ENCODE results near the gene OR10H5. TPM values are rescaled to one million over a fixed set of nuclear protein-coding genes. Genes with fewer than 3 reads are reported as not detected.
A peak's percentile ranks its signal among the peaks of the same experiment; 100 is the strongest.
"Not testable (repeated sequence)": the region's sequence is repeated elsewhere in the genome, so short reads cannot be mapped to it uniquely, and the experiment has no call there.

Gene OR10H5
- total RNA-seq, 1 donor from 2014 or later: not detected

- intact Hi-C loops (cut with DNase I): no loop called here
- ATAC-seq (ENCODE audit: poor library complexity): no peak
- DNase-seq: no peak
Observed at GRCh38 chr19:15790096-15790495, 2.6 kb downstream of the OR10H5 start.

DNA sequence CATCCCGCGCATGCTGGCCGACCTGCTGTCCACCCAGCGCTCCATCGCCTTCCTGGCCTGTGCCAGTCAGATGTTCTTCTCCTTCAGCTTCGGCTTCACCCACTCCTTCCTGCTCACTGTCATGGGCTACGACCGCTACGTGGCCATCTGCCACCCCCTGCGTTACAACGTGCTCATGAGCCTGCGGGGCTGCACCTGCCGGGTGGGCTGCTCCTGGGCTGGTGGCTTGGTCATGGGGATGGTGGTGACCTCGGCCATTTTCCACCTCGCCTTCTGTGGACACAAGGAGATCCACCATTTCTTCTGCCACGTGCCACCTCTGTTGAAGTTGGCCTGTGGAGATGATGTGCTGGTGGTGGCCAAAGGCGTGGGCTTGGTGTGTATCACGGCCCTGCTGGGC lies 6.8 kb downstream of the OR10H5 start:
- intact Hi-C loops (cut with DNase I); ATAC-seq (ENCODE audit: poor library complexity); DNase-seq: not testable (repeated sequence)

DNA sequence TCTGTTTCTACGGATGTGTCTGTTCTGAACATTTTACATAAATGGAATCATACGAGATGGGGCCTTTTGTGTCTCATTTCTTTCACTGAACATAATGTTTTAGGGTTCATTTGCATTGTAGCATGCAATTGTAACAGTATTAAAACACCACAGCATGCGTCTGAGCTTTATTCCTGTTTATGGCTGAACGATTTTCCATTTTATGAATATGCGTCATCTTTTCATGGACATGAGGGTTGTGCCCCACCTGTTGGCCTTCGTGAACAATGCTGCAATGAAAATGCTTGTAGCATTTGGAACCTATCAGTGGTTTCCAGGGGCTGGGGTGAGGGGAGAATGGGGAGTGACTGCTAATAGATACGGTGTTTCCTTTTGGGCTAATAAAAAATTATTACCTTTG lies 22.9 kb downstream of the OR10H5 start:
- DNase-seq: no peak
- ATAC-seq (ENCODE audit: poor library complexity): no peak
- intact Hi-C loops (cut with DNase I): loop anchor here (5.0 kb wide), 1 partner anchor 178 kb away; no protein-coding TSS in a partner anchor

DNA sequence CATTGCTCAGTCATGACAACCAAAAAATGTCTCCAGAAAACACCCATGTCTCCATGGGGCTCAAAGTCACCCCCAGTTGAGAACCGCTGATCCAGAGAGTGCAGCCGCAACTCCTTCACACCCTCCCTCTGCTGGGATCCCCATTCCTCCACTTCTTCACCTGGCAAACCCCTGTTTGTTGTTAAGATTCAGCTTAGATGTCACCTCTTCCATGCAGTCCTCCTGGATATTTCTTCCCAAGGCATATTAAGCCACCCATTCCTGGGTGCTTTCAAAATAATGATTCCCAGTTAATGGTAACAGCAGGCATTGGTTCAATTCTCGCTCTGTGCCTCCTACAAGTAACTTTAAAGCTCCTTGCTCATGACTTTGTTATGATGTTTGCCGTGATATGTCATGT lies 24.0 kb downstream of the OR10H5 start:
- intact Hi-C loops (cut with DNase I): loop anchor here (5.0 kb wide), 1 partner anchor 179 kb away; no protein-coding TSS in a partner anchor
- no peak for DNase-seq
- no peak for ATAC-seq (ENCODE audit: poor library complexity)

DNA sequence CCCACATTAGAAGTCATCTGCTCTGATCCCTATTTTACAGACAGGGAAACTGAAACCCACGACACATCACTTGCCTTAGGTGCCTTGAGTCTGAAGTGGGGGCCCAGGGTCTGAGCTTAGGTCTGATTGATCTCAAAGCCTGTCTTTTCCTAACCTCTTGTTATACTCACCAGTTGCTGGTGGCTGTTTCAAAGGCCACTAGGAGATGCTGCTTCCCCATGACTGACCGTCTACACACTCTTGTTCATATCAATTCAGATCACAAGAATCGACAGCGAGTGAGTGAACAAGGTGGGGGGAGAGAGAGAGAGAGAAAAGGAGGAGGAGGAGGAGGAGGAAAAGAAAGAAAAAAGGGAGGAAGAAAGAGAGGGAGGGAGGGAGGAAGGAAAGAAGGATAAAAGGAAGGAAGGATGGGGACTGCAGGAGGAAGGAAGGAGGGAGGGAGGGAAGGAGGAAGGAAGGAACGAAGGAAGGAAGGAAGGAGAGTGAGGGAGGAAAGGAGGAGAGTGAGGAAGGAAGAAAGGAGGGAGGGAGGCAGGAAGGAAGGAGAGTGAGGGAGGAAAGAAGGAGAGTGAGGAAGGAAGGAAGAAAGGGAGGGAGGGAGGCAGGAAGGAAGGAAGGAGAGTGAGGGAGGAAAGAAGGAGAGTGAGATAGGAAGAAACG lies 24.7 kb downstream of the OR10H5 start:
- intact Hi-C loops (cut with DNase I): loop anchor here (5.0 kb wide), 1 partner anchor 180 kb away; no protein-coding TSS in a partner anchor
- DNase-seq: no peak
- ATAC-seq (ENCODE audit: poor library complexity): no peak

DNA sequence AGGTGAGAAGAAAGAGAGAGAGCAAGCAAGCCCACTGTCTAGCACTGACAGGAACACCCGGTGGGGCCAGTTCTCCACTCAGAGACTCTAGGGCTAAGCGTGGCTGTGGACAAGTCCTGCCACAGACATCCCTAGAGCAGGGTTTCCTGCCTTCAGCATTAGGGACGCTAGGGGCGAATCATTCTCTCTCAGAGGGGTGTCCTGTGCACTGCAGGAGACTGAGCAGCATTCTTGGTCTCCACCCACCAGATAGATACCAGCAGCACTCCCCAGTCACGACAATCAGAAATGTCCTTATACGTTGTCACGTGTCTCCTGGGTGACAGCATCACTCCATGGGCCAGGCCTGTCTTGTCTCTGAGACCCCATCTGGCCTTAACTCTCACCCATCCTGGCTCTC lies 26.5 kb downstream of the OR10H5 start:
- no peak for DNase-seq
- no peak for ATAC-seq (ENCODE audit: poor library complexity)
- intact Hi-C loops (cut with DNase I): loop anchor here (5.0 kb wide), 1 partner anchor 182 kb away; no protein-coding TSS in a partner anchor

DNA sequence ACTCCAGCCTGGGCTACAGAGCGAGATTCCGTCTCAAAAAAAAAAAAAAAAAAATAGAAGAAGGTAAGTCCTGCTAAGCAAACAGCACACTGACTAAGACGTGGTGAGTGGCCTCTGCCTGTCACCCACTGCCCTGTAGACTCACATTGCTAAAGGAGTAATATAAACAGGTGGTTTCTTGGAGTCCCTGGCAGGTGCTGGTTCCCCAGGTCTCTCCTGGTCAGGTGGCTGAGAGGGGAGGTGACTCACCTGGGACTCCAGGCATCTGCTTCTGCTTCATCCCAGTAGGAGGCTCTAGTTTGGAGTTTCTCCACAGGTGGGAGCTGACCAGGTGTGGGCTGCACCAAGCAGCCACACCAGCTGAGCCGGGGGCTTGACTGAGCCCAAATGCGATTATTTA lies 27.8 kb downstream of the OR10H5 start, which contains the start of gene OR10H1:
Gene OR10H1 (minus strand): TSS at position 359 of the 400 bp plus-strand sequence. CDS start 7,627 bp downstream, outside the sequence.
- no peak for ATAC-seq (ENCODE audit: poor library complexity)
- intact Hi-C loops (cut with DNase I): no loop called here
- no peak for DNase-seq

DNA sequence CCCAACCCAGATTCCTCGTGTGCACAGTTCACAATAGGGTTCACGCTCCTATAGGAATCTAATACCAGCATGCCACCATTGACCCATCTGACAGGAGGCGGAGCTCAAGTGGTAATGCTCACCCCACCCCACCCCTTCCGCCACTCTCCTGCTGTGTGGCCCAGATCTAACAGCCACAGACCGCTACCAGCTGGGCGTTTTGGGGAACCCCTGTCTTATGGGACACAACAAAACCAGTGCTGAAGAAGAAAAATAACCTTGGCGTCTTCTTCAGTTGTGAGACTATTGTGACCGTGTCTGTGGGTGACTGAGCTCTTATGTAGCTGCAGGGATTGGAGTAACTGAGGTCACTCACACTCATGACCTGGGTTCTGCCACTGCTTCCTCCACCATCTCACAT lies 33.2 kb downstream of the OR10H5 start:
- ATAC-seq (ENCODE audit: poor library complexity): no peak
- intact Hi-C loops (cut with DNase I): no loop called here
- DNase-seq: no peak

GRCh38 chr19:15825753-15826152 lies 38.3 kb downstream of the OR10H5 start:
- intact Hi-C loops (cut with DNase I): no loop called here
- ATAC-seq (ENCODE audit: poor library complexity) (no peak), DNase-seq (no peak)

DNA sequence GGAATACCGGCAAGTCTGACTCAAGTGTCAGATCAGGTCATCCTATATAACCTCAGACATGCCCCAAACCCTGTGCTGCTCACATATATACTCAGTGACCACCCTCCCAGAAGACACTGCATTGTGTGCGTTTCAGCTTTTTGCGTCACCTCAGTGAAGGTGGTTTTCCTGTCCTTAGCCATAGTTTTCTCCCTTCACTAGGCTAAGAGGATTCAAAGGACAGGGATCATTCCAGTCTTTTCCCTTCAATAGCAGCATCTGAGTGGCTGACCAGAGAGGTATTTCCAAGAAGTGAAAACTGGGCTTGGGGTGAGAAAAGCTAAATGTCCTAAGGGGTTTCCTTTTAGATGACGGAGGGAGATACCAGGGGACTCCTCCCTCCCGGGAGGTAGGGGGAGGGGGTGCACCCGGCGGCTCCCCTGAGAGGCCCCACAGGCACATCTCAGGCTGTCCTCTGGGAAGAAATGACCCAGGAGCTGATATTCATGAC lies 40.7 kb downstream of the OR10H5 start:
- DNase-seq: no peak
- ATAC-seq (ENCODE audit: poor library complexity): no peak
- intact Hi-C loops (cut with DNase I): no loop called here

GRCh38 chr19:15828611-15829305 lies 41.3 kb downstream of the OR10H5 start:
- intact Hi-C loops (cut with DNase I); DNase-seq; ATAC-seq (ENCODE audit: poor library complexity): not testable (repeated sequence)

- ATAC-seq (ENCODE audit: poor library complexity) (no peak), DNase-seq (no peak)
- intact Hi-C loops (cut with DNase I): no loop called here
Observed at GRCh38 chr19:15829306-15829698, 41.8 kb downstream of the OR10H5 start.

DNA sequence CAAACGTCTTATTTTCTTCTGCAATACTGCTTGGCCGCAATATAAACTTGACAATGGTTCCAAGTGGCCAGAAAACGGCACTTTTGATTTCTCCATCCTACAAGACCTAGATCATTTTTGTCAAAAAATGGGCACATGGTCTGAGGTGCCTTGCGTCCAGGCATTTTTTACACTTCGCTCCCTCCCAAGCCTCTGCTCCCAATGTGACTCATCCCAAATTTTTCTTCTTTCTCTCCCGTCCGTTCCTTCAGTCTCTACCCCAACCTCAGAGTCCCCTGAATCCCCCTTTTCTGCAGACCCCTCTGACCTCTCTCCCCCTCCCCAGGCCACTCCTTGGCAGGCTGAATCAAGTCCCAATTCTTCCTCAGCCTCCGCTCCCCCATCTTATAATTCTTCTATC lies 42.3 kb downstream of the OR10H5 start:
- ATAC-seq (ENCODE audit: poor library complexity): no peak
- intact Hi-C loops (cut with DNase I): no loop called here
- no peak for DNase-seq

- DNase-seq (no peak), ATAC-seq (ENCODE audit: poor library complexity) (no peak)
- intact Hi-C loops (cut with DNase I): no loop called here
Observed at GRCh38 chr19:15831626-15832025, 44.2 kb downstream of the OR10H5 start.

DNA sequence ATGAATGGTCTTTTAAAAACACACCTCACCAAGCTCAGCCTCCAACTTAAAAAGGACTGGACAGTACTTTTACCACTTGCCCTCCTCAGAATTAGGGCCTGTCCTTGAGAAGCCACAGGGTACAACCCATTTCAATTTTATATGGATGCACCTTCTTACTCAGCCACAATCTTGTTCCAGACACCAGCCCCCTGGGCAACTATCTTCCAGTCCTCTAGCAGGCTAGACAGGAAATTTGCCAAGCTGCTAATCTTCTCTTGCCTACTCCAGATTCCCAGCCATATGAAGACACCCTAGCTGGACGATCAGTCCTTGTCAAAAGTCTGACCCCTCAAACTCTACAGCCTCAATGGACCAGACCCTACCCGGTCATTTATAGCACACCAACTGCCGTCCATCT lies 46.8 kb downstream of the OR10H5 start:
- ATAC-seq (ENCODE audit: poor library complexity); intact Hi-C loops (cut with DNase I); DNase-seq: not testable (repeated sequence)

GRCh38 chr19:15835565-15836329 lies 48.3 kb downstream of the OR10H5 start:
- ATAC-seq (ENCODE audit: poor library complexity); intact Hi-C loops (cut with DNase I); DNase-seq: not testable (repeated sequence)

DNA sequence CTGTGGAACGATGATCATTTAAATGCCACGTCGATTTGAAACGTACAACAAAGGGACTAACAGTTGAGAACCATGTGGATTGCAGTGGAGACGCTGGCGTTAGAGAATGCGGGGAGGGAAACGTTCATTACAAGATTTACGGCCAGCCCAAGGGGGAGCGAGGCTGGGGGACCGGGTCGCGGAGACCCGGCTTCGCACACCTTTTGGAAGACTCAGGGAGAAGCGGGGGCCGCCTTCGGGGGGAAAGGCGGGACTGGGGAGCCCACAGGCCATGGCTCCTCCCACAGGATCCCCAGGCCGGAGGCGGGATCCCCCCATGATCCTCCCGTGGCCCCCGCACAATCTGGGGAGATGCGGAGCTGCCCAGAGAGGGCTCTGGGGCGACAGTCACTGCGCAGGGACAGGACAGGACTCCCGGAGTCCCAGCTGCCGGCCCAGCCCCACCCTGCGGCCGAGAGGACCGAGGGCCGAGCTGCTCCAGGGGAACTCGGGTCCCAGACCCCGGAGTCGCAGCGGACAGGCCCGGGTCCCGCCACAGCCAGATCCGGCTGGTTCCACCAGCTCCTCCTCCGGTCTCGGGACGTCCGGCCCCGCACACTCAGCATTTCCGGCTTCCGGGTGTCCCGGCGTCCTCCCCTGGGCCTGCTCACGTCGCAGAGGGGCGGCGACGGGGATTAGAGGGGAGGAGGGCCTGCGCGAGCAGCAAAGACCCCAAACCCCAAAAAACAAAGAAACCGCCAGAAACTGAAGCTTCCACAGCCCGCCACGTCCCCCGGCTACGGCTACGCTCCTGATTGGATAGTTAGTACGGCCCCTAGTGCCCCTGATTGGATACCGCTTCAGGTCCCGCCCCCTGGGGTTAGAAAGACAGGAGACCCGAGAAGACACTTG lies 49.1 kb downstream of the OR10H5 start:
- ATAC-seq (ENCODE audit: poor library complexity): peak; percentile 99
- DNase-seq: peak; percentile 99
- intact Hi-C loops (cut with DNase I): no loop called here

DNA sequence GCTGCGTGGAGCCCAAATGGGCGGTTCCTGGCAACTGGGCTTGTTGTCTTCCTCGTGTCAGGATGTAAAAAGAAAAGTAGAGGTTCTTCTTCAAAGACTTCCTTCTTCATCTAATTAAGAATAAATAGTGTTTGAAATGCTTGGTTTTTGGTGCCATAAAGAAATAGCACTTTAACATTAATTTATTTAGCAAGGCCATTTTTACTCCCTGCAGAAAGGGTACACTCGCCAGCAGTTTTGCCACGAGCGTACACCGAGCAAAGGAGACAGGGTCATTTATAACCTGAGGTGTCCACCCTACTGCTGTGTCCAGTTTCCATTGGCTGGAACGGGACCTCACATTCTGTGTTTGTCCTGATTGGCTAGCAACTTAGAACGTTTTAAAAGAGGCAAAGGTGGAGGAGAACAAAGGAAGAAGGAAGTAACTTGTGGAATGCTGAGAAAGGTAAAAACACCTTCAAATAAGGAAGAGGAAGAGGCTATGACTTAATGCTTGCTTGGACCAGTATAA lies 49.8 kb downstream of the OR10H5 start:
- intact Hi-C loops (cut with DNase I): no loop called here
- peak; percentile 47 for DNase-seq
- ATAC-seq (ENCODE audit: poor library complexity): peak; percentile 35

Measured in Right ventricle myocardium superior (tissue), 1 donor.